ENCODE data around the gene LEPROT. TPM values are rescaled to one million over a fixed set of nuclear protein-coding genes. Genes with fewer than 3 reads are reported as not detected.

The LEPROT gene
- total RNA-seq, 1 experiment from 2014 or later: 58.8 TPM

- peak; percentile 35 for DNase-seq (ENCODE audit: low read depth)
Measured at GRCh38 chr1:65412256-65412983, 8.0 kb upstream of the LEPROT start.

- peak; percentile 54 for DNase-seq (ENCODE audit: low read depth)
Measured at GRCh38 chr1:65412984-65413375, 7.5 kb upstream of the LEPROT start.

- no peak for DNase-seq (ENCODE audit: low read depth)
Measured at GRCh38 chr1:65414538-65414937, 5.9 kb upstream of the LEPROT start.

- no peak for DNase-seq (ENCODE audit: low read depth)
Measured at GRCh38 chr1:65416767-65417166, 3.7 kb upstream of the LEPROT start.

GRCh38 chr1:65417729-65418128, 2.7 kb upstream of the LEPROT start:
- no peak for DNase-seq (ENCODE audit: low read depth)

GRCh38 chr1:65418522-65419185, 1.8 kb upstream of the LEPROT start:
- peak; percentile 34 for DNase-seq (ENCODE audit: low read depth)

- DNase-seq (ENCODE audit: low read depth): peak; percentile 97
Measured at GRCh38 chr1:65419681-65420589, 533 bp upstream of the LEPROT start.

GRCh38 chr1:65421351-65422025, 1.0 kb downstream of the LEPROT start:
- no peak for DNase-seq (ENCODE audit: low read depth)

GRCh38 chr1:65422241-65423203, 2.1 kb downstream of the LEPROT start:
- DNase-seq (ENCODE audit: low read depth): peak; percentile 84

GRCh38 chr1:65423884-65424572, 3.6 kb downstream of the LEPROT start:
- DNase-seq (ENCODE audit: low read depth): peak; percentile 92

- no peak for DNase-seq (ENCODE audit: low read depth)
Measured at GRCh38 chr1:65424573-65424889, 4.1 kb downstream of the LEPROT start.

GRCh38 chr1:65425006-65425405, 4.5 kb downstream of the LEPROT start:
- no peak for DNase-seq (ENCODE audit: low read depth)

- peak; percentile 96 for DNase-seq (ENCODE audit: low read depth)
Measured at GRCh38 chr1:65425697-65426096, 5.2 kb downstream of the LEPROT start.

GRCh38 chr1:65429078-65429477, 8.6 kb downstream of the LEPROT start:
- no peak for DNase-seq (ENCODE audit: low read depth)

- peak; percentile 95 for DNase-seq (ENCODE audit: low read depth)
Measured at GRCh38 chr1:65429806-65430205, 9.3 kb downstream of the LEPROT start.

- DNase-seq (ENCODE audit: low read depth): peak; percentile 71
Measured at GRCh38 chr1:65431111-65431705, 10.7 kb downstream of the LEPROT start.

GRCh38 chr1:65432918-65433317, 12.4 kb downstream of the LEPROT start:
- no peak for DNase-seq (ENCODE audit: low read depth)

- no peak for DNase-seq (ENCODE audit: low read depth)
Measured at GRCh38 chr1:65434255-65434654, 13.8 kb downstream of the LEPROT start.

GRCh38 chr1:65434760-65435159, 14.3 kb downstream of the LEPROT start:
- DNase-seq (ENCODE audit: low read depth): no peak

- DNase-seq (ENCODE audit: low read depth): peak; percentile 45
Measured at GRCh38 chr1:65435987-65436386, 15.5 kb downstream of the LEPROT start.
